ENCODE measurements around the gene IFT88. TPM values are rescaled to one million over a fixed set of nuclear protein-coding genes. Genes with fewer than 3 reads are reported as not detected.

IFT88 gene
- total and polyA plus RNA-seq, 9 of the 15 experiments (the other 6 are each of a cell fraction or from before 2014, with no cell fraction given) = 8.3 to 13.5 (median 10.0) TPM

GRCh38 chr13:20607015-20607414 lies 40.1 kb downstream of the IFT88 start:
- ChIA-PET CTCF (ENCODE audit: low intra/inter-chr PET ratio) (no interaction called here), POLR2A (no interaction called here)
- Histone ChIP-seq H4K20me1 (replicated peaks; ENCODE audit: control insufficient read depth, insufficient read depth, low read length) (no peaks in the 10 kb centered on the region), H3K9me3 (replicated peaks; ENCODE audit: control insufficient read depth, insufficient read depth, low read depth, low read length) (no peaks in the 10 kb centered on the region), H3K4me3 (no peak overlapping the region), H3K4me1 (replicated peaks in 1 of 2; ENCODE audit: control insufficient read depth in 2 of 2, insufficient read depth in 2 of 2, low read length in 2 of 2) (no peaks in the 10 kb centered on the region; a peak in 2 of 5 replicates), H3K27me3 (ENCODE audit: control insufficient read depth in 2 of 2, insufficient read depth in 2 of 2, low read length in 2 of 2) (no peaks in the 10 kb centered on the region), H2AFZ (ENCODE audit: low read depth, low read length) (no peak overlapping the region), H3K27ac (ENCODE audit: extremely low read depth, low read depth, low read length) (no peak overlapping the region), H3K36me3 (ENCODE audit: control insufficient read depth, insufficient read depth, low read length) (no peaks in the 10 kb centered on the region; the same call in 2 of the 3 replicates), H3K9me1 (ENCODE audit: control insufficient read depth, insufficient read depth, low read length) (no peaks in the 10 kb centered on the region), H3K79me2 (ENCODE audit: control insufficient read depth, insufficient read depth, low read length) (no peaks in the 10 kb centered on the region), H3K9ac (ENCODE audit: insufficient read depth in 1 of 2, low read depth in 2 of 2, low read length in 2 of 2) (no peak overlapping the region), H3K4me2 (ENCODE audit: insufficient read depth, low read length) (no peak overlapping the region)
- 99% methylated on average over 10 of the region's 15 CpGs for WGBS (ENCODE audit: insufficient coverage, low coverage, missing lambda C conversion rate)
- no peak for FAIRE-seq
- DNase-seq (ENCODE audit: extremely low read depth in 1 of 4, low spot score in 3 of 4) = no peak
- in situ Hi-C loops (cut with MboI) (no loop called here), intact Hi-C loops (cut with micrococcal nuclease) (no loop called here)
- no TSS peak for BruUV-seq (replicated peaks)
- TF ChIP-seq GABPA (tag; conservative IDR thresholded peaks at IDR 0.05; ENCODE audit: low read depth) (no peak), POLR2AphosphoS5 (IDR thresholded peaks at IDR 0.05; ENCODE audit: control insufficient read depth, insufficient read depth, low read depth, low read length) (no peak)
- ATAC-seq = no peak

- Histone ChIP-seq H2AFZ (ENCODE audit: low read depth, low read length) (no peak overlapping the region), H3K9ac (ENCODE audit: insufficient read depth in 1 of 2, low read depth in 2 of 2, low read length in 2 of 2) (no peak overlapping the region), H3K9me3 (replicated peaks; ENCODE audit: control insufficient read depth, insufficient read depth, low read depth, low read length) (no peaks in the 10 kb centered on the region), H3K27ac (ENCODE audit: extremely low read depth, low read depth, low read length) (no peak overlapping the region), H4K20me1 (replicated peaks; ENCODE audit: control insufficient read depth, insufficient read depth, low read length) (no peaks in the 10 kb centered on the region), H3K36me3 (ENCODE audit: control insufficient read depth, insufficient read depth, low read length) (no peaks in the 10 kb centered on the region; the same call in 2 of the 3 replicates), H3K4me3 (no peak overlapping the region), H3K9me1 (ENCODE audit: control insufficient read depth, insufficient read depth, low read length) (no peaks in the 10 kb centered on the region), H3K27me3 (ENCODE audit: control insufficient read depth in 2 of 2, insufficient read depth in 2 of 2, low read length in 2 of 2) (no peaks in the 10 kb centered on the region), H3K79me2 (ENCODE audit: control insufficient read depth, insufficient read depth, low read length) (no peaks in the 10 kb centered on the region), H3K4me2 (ENCODE audit: insufficient read depth, low read length) (no peak overlapping the region), H3K4me1 (replicated peaks in 1 of 2; ENCODE audit: control insufficient read depth in 2 of 2, insufficient read depth in 2 of 2, low read length in 2 of 2) (no peaks in the 10 kb centered on the region; a peak in 2 of 5 replicates)
- in situ Hi-C loops (cut with MboI) = no loop called here
- ChIA-PET CTCF (ENCODE audit: low intra/inter-chr PET ratio) (no interaction called here), POLR2A (interaction anchor here (1.4 kb wide), 1 partner anchor 15 kb away, joined by 4 read pairs; no protein-coding TSS in a partner anchor)
- no TSS peak for BruUV-seq (replicated peaks)
- 64% methylated on average over 7 of the region's 10 CpGs for WGBS (ENCODE audit: insufficient coverage, low coverage, missing lambda C conversion rate)
- DNase-seq (ENCODE audit: extremely low read depth in 1 of 4, low spot score in 3 of 4) (no peak), ATAC-seq (no peak), FAIRE-seq (no peak)
- intact Hi-C loops (cut with micrococcal nuclease) = no loop called here
- TF ChIP-seq PTTG1 (tag; IDR thresholded peaks at IDR 0.05; ENCODE audit: low read depth) (no peak), SAFB (IDR thresholded peaks at IDR 0.05; ENCODE audit: borderline replicate concordance, low read depth, low read length) (no peak), ZNF592 (IDR thresholded peaks at IDR 0.05) (no peak), MTA2 (IDR thresholded peaks at IDR 0.05; ENCODE audit: low read depth) (no peak), ZNF239 (CRISPR knock-in tag; IDR thresholded peaks at IDR 0.05) (no peak), SLC30A9 (CRISPR knock-in tag; IDR thresholded peaks at IDR 0.05) (no peak), MLX (CRISPR knock-in tag; conservative IDR thresholded peaks at IDR 0.05) (no peak)
Observed at GRCh38 chr13:20608438-20609020, 41.6 kb downstream of the IFT88 start.

Measured in K562 (cell line).